ENCODE data around the gene ATXN7L2.

ATXN7L2 gene, protein sequence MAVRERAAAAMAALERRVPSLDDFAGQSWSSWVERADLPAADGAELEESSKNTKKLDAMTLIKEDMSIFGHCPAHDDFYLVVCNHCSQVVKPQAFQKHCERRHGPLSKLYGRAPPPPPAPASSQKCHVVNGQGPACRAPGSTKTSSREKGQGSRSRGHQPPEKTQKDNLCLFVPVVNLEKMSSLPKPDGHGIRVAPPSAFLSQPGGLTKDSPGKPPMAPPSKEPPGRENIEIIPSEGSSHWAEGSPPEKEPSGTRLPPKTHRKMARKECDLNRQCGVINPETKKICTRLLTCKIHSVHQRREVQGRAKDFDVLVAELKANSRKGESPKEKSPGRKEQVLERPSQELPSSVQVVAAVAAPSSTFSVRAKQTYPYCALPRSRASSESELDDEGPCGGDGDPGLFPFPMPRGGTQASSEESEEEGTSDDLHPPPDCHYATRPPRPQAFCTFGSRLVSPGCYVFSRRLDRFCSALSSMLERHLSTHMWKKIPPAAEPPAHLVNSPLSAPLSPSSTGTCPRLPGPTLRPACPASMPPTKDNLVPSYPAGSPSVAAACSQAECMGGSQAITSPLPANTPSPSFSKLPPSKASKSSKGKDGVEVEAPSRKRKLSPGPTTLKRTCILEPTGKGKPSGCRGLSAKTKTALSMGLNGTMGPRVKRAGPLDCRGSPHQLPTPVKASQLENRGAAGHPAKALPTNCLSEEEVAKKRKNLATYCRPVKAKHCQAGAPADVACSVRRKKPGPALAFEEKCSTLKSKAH

DNA sequence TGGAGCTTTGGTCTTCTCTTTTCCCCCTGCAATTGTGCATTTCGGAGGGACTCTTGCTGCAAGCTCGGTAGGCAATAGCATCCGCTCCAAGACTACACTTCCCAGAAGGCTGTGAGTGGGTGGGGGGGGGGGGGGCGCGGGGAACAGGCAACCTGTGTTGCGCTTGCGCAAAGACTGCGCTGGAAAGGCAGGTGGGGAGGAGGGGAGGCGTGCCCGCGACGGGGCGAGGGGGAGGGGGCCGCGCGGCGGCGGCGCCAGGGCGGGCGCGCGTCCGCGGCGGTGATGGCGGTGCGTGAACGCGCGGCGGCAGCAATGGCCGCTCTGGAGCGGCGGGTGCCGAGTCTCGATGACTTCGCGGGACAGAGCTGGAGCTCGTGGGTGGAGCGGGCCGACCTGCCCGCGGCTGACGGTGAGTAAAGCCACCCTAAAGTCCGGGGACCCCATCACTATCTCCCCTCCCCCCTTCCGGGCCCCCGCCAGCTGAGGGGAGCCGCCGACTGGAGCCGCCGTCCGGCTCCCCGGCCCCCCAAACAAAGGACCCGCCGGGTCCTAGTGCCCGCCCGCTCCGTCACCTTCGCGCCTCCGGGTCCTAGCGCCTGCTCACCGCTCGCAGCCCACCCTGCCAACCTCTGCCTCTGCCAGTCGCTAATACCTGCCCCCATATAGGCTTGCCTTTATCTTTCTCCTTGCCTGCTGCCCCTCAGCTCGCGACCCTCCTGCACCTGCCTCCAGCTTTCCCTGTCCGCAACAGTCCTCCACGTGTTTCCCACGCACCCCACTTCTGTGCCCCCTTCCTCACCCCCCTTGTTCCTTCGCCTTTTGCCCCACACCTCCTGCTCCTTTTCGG, at the start of gene ATXN7L2:
TSS of gene ATXN7L2 (plus strand) at position 234 of the 847 bp plus-strand sequence. CDS start at position 283, 49 bp downstream.
- TF ChIP-seq, protein P1, sequence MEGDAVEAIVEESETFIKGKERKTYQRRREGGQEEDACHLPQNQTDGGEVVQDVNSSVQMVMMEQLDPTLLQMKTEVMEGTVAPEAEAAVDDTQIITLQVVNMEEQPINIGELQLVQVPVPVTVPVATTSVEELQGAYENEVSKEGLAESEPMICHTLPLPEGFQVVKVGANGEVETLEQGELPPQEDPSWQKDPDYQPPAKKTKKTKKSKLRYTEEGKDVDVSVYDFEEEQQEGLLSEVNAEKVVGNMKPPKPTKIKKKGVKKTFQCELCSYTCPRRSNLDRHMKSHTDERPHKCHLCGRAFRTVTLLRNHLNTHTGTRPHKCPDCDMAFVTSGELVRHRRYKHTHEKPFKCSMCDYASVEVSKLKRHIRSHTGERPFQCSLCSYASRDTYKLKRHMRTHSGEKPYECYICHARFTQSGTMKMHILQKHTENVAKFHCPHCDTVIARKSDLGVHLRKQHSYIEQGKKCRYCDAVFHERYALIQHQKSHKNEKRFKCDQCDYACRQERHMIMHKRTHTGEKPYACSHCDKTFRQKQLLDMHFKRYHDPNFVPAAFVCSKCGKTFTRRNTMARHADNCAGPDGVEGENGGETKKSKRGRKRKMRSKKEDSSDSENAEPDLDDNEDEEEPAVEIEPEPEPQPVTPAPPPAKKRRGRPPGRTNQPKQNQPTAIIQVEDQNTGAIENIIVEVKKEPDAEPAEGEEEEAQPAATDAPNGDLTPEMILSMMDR (IDR thresholded peaks at IDR 0.05; ENCODE audit: low read depth, low read length), result no peak
- no peaks in the 10 kb centered on the region for H3K9me3 ChIP-seq (ENCODE audit: severe bottlenecking)
- peak within 1 kb of the TSS; percentile 100 for H3K27ac ChIP-seq
- H3K36me3 ChIP-seq, result peaks cover 40% of the 10 kb centered on the region
- H3K27me3 ChIP-seq (ENCODE audit: insufficient read depth, low read depth, severe bottlenecking), result no peaks in the 10 kb centered on the region
- peak; percentile 94 for DNase-seq
- peak within 1 kb of the TSS; percentile 89 for H3K4me3 ChIP-seq (ENCODE audit: low read depth, low read length)

DNA sequence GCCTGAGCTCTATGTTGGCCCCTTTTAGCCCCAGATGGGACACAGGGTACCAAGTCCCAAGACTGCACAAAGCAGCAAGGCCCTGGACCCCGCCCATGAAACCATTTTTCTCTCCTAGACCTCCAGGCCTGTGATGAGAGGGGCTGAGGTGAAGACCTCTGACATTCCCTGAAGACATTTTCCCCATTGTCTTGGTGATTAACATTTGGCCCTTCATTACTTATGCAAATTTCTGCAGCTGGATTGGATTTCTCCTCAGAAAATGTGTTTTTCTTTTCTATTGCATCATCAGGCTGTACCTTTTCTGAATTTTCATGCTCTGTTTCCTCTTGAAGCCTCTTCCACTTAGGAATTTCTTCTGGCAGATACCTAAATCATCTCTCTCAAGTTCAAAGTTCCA, 49.2 kb upstream of the ATXN7L2 start:
- H3K9me3 ChIP-seq (ENCODE audit: severe bottlenecking), result peaks cover 12% of the 10 kb centered on the region
- no peaks in the 10 kb centered on the region for H3K36me3 ChIP-seq
- H3K4me3 ChIP-seq (ENCODE audit: low read depth, low read length), result no peak overlapping the region
- no peak overlapping the region for H3K27ac ChIP-seq
- no peaks in the 10 kb centered on the region for H3K27me3 ChIP-seq (ENCODE audit: insufficient read depth, low read depth, severe bottlenecking)
- DNase-seq, result no peak
- TF ChIP-seq, protein P1 (IDR thresholded peaks at IDR 0.05; ENCODE audit: low read depth, low read length), result no peak

DNA sequence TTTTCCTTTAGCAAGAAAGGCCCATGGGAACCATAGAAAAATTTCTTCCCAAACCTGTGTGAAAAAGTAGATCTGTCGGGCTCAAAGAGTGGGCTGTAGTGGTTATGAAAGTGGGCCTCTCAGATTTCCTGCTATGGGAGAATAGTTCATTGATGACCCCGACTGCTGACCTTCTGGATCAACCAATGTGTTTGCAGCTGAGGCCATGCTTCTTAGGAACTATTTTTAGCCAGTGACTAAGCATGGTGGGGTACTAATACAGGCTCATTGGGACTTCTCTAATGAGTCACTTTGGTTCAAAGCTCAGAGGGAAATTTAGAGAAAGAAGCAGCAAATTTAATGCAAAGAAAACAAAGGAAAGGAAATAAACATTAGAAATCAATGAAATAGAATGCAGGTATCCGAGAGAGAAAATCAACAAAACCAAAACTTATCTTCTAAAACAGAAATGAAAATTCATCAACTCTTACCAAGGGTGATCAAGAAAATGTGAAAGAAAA, 44.9 kb upstream of the ATXN7L2 start:
- Histone ChIP-seq H3K27me3 (ENCODE audit: insufficient read depth, low read depth, severe bottlenecking) (peaks cover 2% of the 10 kb centered on the region), H3K36me3 (no peaks in the 10 kb centered on the region), H3K4me3 (ENCODE audit: low read depth, low read length) (no peak overlapping the region), H3K9me3 (ENCODE audit: severe bottlenecking) (peaks cover 9% of the 10 kb centered on the region), H3K27ac (no peak overlapping the region)
- no peak for DNase-seq
- TF ChIP-seq, protein P1 (IDR thresholded peaks at IDR 0.05; ENCODE audit: low read depth, low read length), result no peak

DNA sequence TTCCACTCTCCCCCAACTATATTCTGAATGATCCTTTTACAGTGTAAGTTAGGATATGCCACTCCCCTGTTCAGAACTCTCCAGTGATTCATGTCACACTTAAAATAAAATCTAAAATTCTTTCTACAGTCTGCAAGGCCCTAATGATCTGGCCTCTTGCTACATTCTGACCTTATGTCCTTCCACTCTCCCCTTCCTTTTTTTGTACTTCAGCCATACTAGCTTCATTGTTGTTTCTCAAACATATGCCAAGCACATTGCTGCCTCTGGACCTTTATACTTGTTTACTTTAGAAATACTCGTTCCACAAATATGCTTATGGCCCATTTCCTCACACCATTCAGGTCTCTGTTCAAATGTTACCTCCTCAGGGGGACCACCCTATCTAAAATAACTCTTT, 42.6 kb upstream of the ATXN7L2 start:
- Histone ChIP-seq H3K4me3 (ENCODE audit: low read depth, low read length) (no peak overlapping the region), H3K27ac (no peak overlapping the region), H3K27me3 (ENCODE audit: insufficient read depth, low read depth, severe bottlenecking) (peaks cover 2% of the 10 kb centered on the region), H3K36me3 (no peaks in the 10 kb centered on the region), H3K9me3 (ENCODE audit: severe bottlenecking) (no peaks in the 10 kb centered on the region)
- DNase-seq, result no peak
- TF ChIP-seq, protein P1 (IDR thresholded peaks at IDR 0.05; ENCODE audit: low read depth, low read length), result no peak

DNA sequence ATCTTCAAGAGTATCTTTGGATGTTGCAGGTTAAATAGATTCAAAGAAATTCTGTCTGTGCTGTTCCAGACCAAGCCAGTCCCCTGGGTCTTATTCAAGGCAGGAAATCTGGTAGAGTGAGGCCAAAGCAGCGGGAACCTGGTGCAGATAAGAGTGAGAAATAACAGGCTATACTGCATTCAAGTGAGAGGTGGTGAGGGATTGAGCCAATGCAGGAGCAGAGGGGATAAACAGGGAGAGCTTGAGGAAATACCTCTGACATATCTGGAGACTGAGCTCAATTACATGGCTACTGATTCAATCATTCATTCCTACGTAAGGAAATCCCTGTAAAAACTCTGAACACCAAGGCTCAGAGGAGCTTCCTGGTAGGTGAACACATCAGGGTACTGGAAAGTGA, 40.2 kb upstream of the ATXN7L2 start:
- Histone ChIP-seq H3K36me3 (no peaks in the 10 kb centered on the region), H3K27ac (no peak overlapping the region), H3K27me3 (ENCODE audit: insufficient read depth, low read depth, severe bottlenecking) (peaks cover 2% of the 10 kb centered on the region), H3K9me3 (ENCODE audit: severe bottlenecking) (no peaks in the 10 kb centered on the region), H3K4me3 (ENCODE audit: low read depth, low read length) (no peak overlapping the region)
- DNase-seq, result no peak
- TF ChIP-seq, protein P1 (IDR thresholded peaks at IDR 0.05; ENCODE audit: low read depth, low read length), result no peak

Data from WERI-Rb-1 (cell line).